ENCODE measurements around the gene GPBP1.
"Not testable (repeated sequence)": the region's sequence is repeated elsewhere in the genome, so short reads cannot be mapped to it uniquely, and the experiment has no call there.

Gene GPBP1, protein sequence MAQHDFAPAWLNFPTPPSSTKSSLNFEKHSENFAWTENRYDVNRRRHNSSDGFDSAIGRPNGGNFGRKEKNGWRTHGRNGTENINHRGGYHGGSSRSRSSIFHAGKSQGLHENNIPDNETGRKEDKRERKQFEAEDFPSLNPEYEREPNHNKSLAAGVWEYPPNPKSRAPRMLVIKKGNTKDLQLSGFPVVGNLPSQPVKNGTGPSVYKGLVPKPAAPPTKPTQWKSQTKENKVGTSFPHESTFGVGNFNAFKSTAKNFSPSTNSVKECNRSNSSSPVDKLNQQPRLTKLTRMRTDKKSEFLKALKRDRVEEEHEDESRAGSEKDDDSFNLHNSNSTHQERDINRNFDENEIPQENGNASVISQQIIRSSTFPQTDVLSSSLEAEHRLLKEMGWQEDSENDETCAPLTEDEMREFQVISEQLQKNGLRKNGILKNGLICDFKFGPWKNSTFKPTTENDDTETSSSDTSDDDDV

DNA sequence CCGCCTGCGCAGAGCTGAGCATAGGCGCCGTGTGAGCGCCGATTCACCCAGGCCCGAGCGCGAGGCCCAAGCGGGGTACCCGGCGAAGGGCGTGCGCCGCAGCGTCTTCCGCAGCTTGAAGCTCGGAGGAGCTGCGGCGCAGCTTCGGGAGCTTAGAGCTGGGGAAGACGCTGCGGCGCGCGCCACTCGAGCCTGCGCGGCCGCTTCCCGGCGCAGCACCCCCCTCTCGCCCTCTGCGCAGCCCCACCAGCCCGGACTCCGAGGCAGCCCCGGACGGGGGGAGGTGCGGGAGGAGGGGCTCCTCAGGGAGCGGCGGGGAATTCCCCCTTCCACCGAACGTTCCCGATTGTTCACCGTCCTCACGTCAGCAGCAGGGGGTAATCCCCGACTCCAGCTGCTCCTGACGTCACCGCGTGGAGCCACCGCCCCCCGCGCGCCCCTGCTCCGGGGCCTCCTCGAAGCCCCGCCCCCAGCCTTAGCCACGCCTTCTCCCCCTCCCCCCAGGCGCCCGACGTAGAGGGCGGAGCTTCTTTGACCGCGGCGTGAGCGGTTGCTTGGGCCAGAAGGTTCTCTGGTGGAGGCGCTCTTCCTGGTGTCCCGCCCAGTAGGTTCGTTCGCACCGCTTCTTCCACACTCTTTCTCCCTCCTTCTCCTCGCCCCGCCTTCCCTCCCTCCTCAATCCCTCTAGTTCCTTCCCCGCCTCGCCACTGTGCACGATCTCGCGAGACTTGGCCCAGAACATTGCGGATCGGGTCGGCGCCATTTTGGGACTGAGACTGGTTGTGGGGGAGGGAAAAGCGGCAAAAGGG lies at the start of gene GPBP1:
Gene GPBP1 (plus strand): TSS at position 741 of the 809 bp plus-strand sequence. CDS start 40,072 bp downstream, outside the sequence.
- DNase-seq, result peak; percentile 93

DNA sequence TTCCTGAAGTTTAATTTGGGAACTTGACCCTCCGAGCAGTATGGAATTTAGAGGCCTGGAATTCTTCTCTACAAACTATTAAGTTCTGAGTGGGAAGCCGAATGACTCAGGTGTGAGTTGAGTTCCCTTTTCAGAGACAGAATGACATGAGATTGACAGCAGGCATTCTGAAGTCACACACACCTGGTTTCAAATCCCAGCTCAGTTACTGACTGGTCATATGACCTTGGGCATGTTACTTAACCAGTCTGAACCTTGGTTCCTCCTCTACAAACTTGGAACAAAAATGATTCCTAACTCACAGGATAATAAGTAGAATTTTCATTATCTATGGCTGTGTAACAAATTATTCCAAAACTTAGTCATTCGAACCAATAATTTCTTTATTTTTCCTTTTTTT lies 45.5 kb upstream of the GPBP1 start:
- no peak for DNase-seq

DNA sequence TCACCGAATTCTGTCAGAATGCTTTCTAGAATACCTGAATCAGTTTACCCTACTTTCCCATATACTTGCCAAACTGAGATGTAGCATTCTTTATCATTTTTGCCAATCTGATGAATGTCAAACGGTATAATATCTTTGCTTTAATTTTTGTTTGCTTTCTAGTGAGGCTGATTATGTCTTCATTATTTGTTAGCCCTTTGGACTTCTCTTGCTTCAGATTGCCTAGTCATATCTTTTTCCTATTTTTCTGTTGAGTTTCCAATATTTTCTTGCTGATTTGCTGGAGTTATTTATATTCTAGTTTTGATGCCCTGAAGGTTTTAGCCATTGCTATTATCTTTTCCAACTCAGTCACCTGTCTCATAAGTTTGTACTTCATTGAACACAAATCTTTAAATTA lies 40.3 kb upstream of the GPBP1 start:
- DNase-seq, result no peak

DNA sequence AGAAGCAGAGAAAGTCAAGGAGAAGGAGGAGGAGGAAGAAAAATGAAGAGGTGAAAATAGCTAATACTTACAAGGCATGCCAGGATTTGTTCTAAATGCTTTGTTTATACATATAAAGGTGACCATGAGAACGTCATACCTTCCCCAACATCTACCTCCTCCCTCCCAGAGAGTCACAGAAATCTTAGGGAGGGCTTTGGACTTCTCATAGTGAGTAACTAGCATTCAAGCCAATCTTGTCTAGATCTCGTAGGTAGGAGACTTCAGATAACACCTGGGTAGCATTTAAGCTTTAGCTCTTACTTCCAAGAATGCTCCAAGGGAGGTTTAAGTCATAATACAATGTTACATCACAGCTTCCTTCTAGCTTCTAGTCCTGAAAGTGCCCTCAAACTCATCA lies 36.5 kb upstream of the GPBP1 start:
- no peak for DNase-seq

DNA sequence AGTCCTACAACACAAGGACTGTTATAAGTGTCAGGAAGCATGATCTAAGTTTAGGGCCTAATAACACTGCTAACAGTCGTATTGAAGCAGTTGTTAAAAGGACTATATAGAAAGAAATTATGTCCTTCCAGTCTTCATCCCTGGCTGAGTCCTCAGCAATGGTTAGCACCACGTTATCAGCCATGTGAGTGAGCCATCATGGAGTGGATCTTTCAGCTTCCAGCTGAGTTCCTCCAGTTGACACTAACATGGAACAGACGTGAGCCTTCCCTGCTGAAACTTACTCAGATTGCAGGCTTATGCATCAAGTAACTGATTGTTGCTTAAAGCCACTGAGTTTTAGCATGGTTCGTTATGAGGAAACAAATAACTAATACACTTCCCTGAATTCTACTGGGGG lies 21.5 kb upstream of the GPBP1 start:
- DNase-seq, result no peak

DNA sequence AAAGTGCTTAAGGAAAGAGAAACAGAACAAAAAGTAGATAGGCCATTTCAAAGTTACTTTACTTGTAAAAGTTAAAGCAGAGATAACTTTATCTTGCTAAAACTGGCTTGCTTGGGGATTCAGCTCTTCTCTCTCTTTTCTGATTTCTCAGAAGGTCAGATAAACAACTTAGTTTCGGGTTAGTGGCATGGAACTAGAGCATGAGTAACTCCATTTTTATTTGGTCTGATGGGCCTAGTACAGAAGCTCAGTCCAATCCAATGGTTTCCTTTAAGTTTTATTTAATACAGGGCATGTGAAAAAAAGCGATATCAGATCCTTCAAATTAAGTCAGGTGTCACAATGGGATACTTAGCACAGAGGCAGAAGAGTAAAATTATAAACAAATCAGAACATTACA lies 18.8 kb upstream of the GPBP1 start:
- no peak for DNase-seq

DNA sequence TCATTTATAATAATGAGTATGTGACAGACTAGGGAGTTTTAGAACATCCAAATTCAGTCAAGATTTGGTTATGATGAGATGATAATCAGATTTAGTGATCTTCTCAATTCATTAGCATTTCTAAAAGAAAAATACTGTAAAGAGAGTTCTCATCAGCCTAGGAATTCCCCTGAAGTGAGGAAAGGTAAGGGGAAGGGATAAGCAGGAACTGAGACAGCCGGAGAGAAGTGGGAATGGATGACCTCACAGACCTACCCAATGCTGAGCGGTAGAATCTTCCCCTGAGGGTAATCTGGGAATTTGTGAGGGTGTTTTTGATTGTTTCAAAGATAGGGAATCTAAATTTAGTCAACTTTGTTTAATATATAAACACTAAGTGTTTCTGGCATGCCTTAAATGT lies 16.7 kb upstream of the GPBP1 start:
- DNase-seq, result no peak

DNA sequence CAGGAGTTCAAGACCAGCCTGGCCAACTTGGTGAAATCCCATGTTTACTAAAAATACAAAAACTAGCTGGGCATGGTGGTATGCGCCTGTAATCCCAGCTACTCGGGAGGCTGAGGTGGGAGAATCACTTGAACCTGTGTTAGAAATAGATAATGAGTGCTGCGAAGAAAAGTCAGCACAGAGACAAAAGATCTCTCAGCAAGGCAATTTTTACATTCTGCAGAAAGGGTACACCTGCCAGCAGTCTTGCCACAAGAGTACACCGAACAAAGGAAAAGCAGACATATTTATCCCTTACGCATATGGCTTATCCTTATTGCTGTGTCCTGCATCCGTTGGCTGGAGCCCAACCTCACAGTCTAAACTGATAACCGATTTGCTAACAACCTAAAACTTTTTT lies 16.2 kb upstream of the GPBP1 start:
- DNase-seq, result no peak

DNA sequence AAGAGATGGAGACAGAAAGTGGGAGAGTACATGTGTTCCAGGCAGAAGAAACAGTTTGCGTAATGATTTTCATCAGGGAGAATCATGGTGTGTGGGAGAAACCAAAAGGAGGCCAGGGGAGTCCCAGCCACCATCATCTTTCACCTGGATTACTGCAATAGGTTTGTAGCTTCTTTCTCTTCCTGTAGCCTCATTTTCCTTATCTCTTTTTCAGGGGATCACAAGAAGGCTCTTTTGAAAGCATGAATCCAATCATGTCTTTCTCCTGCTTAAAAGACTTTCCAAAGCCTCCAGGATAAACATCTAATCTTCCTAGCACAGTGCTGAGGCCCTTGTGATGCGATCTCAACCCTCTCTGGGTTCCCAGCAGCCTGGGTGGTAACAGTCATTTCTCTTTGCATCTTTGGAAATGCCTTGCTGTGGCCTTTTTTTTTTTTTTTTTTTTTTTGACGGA lies 10.3 kb upstream of the GPBP1 start:
- no peak for DNase-seq

DNA sequence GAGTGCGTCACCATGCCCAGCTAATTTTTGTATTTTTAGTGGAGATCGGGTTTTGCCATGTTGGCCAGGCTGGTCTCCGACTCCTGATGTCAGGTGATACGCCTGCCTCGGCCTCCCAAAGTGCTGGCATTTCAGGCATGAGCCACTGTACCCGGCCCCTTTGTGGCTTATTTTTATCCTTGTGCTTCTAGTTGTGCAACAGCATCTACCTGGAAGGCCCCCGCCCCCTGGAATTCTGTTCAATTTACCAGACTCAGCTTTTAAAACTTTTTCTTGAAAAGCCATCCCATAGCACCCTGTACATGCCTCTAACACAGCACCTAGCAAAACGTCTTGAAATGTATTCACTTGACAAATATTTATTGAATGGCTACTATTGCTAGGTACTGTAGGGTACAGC lies 9.7 kb upstream of the GPBP1 start:
- no peak for DNase-seq

DNA sequence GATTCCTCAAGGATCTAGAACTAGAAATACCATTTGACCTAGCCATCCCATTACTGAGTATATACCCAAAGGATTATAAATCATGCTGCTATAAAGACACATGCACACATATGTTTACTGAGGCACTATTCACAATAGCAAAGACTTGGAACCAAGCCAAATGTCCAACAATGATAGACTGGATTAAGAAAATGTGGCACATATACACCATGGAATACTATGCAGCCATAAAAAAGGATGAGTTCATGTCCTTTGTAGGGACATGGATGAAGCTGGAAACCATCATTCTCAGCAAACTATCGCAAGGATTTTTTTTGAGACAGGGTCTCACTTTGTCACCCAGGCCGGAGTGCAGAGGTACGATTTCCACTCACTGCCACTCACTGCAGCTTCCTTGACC lies 8.7 kb upstream of the GPBP1 start:
- not testable (repeated sequence) for DNase-seq

DNA sequence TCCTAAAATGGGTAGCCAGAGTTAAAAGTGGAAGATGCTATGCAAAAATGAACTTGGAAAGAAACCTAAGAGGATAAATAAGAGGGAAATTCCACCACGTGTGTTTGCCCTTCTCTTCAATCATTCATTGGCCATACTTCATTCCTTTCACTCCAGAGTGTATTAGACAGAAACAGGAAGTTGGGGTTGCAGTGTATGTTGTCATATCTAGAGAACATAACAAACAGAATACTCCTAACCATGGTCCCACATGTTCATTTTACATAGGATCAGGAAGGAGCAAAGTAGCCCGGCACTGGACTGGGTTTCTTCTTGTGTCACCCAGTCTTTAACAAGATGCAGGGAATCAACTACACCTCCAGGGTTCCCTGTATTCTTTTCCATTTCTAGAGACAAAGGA lies 7.6 kb upstream of the GPBP1 start:
- DNase-seq, result no peak

DNA sequence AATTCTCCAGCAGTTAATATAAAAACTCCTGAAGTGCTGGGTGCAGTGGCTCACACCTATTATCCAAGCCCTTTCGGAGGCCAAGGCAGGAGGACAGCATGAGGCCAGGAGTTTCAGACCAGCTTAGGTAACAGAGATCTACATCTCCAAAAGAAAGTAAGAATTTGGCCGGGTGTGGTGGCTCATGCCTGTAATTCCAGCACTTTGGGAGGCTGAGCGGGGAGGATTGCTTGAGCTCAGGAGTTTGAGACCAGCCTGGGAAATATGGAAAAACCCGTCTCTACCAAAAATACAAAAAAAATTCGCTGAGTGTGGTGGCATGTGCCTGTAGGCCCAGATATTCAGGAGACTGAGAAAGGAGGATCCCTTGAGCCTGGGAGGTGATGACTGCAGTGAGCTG lies 6.7 kb upstream of the GPBP1 start:
- DNase-seq, result no peak

DNA sequence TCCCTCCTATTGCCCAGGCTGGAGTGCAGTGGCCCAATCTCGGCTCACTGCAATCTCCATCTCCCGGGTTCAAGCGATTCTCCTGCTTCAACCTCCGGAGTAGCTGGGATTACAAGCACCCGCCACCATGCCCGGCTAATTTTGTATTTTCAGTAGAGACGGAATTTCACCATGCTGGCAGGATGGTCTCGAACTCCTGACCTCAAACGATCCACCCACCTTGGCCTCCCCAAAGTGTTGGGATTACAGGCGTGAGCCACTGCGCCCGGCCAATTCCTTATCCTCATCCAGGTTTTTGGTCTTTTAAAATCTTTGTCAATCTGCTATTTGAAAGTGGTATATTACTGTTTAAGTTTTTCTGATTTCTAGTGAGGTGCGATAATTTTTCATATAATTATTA lies 3.7 kb upstream of the GPBP1 start:
- DNase-seq, result not testable (repeated sequence)

DNA sequence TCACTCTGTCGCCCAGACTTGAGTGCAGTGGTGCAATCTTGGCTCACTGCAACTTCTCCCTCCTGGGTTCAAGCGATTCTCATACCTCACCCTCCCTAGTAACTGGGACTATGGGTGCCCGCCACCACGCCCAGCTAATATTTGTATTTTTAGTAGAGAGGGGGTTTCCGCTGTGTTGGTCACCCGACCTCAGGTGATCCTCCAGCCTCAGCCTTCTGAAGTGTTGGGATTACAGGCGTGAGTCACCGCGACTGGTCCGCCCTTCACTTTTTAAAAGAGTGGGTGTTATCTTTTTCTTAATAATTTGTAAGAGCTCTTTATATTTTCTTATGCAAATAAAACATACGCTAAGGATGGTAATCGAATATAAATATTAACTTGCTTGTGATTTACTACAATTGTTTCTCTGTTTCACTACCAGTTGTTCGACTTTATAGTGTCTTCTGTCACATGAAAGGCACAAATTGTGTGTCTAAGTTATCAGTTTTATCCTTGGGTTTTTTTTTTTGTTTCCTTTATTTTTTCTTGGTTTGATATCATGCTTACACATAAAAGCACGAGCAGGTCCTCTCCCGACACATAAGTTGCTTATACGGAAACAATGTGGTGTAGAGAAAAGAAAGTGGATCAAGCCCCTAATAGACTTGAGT lies 1.9 kb upstream of the GPBP1 start:
- no peak for DNase-seq

DNA sequence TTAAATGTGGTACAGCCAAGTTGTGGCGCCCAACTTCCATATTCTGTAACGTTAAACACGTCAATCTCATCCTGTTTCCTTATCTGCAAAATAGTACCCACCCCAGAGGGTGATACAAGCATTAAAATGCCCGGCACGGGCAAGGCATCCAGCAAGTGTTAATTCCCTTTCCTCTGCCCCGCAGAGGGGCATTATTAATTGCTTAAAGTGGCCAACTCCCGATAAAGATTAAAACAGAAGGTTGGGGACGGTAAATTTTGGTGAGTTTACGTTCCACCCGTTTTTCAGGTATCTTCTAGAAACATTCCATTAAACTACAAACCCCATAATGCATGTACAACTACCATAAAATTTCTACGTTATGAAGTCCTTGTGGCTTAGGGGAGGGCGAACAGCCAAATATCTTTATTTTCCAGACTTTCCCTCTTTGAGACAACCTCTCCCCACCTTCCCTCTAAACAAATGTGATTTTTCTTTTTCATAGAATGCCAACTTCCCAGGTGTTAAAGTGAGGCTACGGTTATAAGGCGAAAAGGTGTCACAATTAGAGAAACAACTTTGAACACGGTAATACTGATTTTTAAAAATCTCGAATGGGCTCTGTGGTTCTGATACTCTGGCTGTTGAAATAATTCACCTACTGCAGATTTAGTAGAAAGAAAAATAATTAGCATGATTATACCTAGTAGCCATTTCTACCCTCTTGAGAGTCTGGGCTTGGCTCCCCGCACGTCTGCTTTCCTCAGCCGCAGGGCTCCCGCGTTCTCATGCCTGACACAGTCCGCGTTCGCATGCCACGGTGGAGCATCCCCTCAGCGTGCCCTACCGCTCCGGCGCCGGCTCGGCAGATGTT lies 1.2 kb upstream of the GPBP1 start:
- peak; percentile 21 for DNase-seq

DNA sequence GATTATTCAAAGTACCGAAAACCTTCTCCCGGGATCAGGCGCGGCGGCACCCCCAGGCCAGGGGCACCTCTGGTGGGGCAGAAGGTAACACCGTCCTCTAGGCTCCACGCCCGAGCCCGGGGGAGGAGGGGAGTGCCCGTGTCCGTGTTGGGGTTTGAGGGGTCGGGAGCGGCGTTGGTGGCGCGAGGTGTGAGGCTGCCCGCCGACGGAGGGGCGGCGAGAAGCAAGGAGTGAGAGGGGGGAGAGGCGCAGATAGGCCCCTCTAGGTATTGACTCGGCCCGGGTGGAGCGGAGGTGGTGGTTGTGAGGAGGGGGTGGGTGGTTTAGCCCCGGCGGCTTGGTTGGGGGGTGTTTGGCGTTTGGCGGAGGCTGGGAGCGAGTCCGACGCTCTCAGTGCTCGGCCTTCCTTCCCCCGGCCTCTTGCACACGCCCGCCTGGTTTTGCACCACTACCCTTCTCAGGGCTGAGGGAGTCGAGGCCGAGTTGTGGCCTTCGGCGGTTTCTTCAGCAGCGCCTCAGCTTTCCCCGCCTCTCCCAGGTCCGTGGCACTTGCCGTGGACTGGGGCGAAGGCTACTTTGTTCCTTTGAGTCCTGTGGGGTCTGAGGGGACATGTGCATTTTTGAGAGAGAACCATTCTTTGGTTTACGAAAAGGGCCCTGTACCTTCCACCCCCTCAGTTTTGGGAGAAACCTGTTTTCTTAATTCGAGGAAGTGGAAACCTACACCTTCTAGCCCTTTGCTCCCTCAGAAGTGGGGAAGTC lies 450 bp downstream of the GPBP1 start:
- peak; percentile 5 for DNase-seq

DNA sequence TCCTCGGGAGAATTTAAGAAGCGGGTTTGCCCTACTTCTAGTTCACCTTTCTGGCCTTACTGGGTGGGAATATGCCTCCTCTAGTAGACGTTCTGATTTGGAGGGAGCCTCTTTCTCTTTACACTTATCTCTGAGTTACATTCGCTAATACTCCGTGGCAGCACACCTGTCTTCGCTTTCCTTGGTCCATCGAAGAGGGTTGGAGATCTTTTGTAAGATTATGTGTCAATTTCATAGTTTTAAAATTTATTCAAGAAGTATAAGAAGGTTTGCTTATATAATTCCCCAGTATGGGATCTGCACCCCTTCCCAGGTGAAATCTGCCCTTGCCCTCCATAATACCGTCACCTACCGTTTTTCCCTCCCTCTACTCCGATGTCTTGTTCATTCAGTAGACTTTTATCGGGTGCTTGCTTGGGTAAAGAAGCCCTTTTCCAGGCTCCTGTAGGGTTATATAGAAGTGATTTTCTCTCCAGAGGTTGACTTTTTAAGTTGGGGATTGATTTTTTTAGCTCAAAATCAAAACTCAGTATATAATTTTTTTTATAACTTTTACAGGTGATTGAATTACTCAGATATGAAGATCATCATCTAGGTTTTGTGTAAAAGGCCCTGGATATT lies 1.1 kb downstream of the GPBP1 start:
- DNase-seq, result peak; percentile 3

DNA sequence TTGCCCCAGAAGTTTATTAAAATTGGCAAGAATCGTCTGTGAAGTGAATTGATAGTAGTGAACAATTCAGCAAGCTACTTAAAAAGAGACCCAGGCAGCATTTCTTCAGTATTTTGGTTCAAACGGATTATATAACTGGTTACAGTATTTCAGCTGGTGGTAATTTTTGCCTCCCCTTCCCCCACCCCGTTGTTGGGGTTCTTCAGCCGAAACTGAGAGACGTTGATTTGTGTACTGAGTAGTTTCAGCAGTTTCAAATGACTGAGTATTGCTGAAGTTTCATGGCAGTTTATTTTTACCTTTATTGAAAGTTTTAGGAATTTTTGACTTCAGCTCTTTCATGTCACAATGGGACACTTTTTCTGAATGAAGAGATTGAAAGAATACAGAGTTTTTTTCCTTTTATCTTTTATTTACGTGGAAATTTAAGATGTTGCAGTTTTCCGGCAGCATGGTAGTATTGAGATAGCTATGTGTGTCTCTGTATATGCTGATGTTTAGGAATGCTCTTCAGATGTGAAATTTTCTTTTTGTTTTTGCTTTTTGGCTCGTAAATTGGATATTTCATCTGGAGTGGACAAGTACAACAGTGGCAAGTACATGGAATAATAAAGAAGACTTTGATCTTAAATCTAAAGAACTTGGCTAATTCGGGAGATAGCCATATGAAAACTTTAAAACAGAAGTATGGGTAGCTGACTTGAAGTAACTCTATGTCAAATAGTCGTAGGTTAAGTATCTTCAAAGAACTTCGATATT lies 1.9 kb downstream of the GPBP1 start:
- DNase-seq, result no peak

DNA sequence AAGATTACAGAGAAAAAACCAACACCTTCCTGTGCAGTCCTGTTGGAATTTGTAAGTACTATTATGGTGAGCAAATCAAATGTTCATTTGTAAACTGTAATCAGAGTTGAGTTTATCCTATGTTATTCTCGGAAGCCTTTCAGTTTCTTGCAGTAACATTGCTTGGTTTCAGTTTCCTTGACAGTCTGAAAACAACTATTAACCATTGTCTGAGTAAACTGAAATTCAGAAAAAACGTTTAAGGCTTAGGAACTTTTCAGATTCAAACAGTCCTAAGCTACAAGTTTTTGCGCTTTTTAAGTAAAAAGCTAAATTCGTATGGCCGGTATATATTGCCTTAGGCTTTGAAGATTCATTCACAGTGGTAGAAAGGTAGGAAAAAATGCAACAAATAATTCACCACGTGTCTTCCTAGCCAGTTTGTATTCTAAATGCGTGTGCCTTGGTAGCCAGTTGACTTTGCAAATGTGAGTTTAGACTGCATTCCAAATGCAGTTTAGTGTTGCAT lies 2.5 kb downstream of the GPBP1 start:
- peak; percentile 10 for DNase-seq

All from NCI-H526 treated with DMSO at 0.1 percent for 48 hours (cell line).